ENCODE data around the gene TSPAN7.

DNA sequence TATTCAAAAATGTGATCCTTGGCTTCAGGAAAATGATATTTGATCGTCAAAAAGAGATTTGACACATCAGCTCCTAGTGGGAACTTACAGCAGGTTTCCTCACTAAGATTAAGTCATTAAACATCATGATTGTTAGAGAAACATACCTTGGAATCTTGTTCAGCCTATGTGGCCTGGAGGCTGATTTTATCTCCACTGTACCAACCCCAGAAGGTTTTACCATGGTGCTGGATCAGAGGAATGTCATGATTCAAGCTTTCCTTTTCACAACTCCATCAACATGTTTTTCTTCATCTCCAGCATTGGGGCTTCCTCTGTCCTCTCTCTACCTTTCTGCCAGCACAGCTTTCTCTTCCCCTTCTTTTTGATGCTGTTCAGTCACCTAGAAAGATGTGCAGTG is 171.5 kb downstream of the TSPAN7 start:
- TF ChIP-seq GATA2 (IDR thresholded peaks at IDR 0.05; ENCODE audit: low read depth, low read length) (no peak), GATA3 (IDR thresholded peaks at IDR 0.05; ENCODE audit: low read depth, low read length) (no peak)

All from SH-SY5Y (cell line).